PFSK-1 (cell line): Measurements from ENCODE around the gene PHACTR4.
A peak's percentile ranks its signal among the peaks of the same experiment; 100 is the strongest.

Source experiments
- FOXP2 ChIP-seq: optimal IDR thresholded peaks from 2 replicates; pipeline ENCODE3; 2011; ENCODE audit warnings: borderline replicate concordance, control low read depth, inconsistent platforms; ENCODE audit not compliant: insufficient read depth; ENCODE audit errors: extremely low read length, extremely low read depth
- POLR2AphosphoS5 ChIP-seq: IDR thresholded peaks from 2 replicates; pipeline ENCODE4 v1.6.1; 2012; ENCODE audit warnings: low read depth, mild to moderate bottlenecking, control low read depth, low read length, moderate library complexity
- SIN3A ChIP-seq: IDR thresholded peaks from 2 replicates; pipeline ENCODE4 v1.6.1; 2012; ENCODE audit warnings: mild to moderate bottlenecking, low read length, moderate library complexity, borderline replicate concordance; ENCODE audit not compliant: insufficient read depth
- TAF1 ChIP-seq: IDR thresholded peaks from 2 replicates; pipeline ENCODE4 v1.6.1; 2012; ENCODE audit warnings: low read length, control low read depth, borderline replicate concordance; ENCODE audit not compliant: insufficient read depth
- TF ChIP-seq, protein P1 (sequence below), 2 experiments: IDR thresholded peaks; 2 replicates each; pipeline versions ENCODE4 v1.6.1 to v1.8.0; 2011 to 2012; ENCODE audit warnings: low read depth in 2 of 2, low read length in 2 of 2, control low read depth in 1 of 2, inconsistent platforms in 1 of 2, mild to moderate bottlenecking in 1 of 2, moderate library complexity in 1 of 2; ENCODE audit not compliant: insufficient read depth in 1 of 2

PHACTR4 gene

DNA sequence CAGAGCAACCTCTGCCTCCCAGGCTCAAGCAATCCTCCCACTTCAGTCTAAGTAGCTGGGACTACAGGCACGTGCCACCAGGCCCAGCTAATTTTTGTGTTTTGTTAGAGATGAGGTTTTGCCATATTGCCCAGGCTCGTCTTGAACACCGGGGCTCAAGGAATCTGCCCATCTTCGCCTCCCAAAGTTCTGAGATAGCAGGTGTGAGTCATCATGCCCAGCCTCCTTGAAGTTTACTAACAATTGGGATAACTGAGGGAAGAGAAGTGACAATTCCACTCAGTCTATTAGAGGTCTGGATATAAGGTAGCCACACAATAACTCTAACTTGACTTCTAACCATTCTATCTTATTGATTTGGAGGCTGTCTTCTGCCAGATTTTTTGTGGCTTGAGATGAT lies 130.0 kb downstream of the PHACTR4 start:
- TF ChIP-seq TAF1 (no peak), POLR2AphosphoS5 (no peak), FOXP2 (no peak), SIN3A (no peak)
- TF ChIP-seq, protein P1, sequence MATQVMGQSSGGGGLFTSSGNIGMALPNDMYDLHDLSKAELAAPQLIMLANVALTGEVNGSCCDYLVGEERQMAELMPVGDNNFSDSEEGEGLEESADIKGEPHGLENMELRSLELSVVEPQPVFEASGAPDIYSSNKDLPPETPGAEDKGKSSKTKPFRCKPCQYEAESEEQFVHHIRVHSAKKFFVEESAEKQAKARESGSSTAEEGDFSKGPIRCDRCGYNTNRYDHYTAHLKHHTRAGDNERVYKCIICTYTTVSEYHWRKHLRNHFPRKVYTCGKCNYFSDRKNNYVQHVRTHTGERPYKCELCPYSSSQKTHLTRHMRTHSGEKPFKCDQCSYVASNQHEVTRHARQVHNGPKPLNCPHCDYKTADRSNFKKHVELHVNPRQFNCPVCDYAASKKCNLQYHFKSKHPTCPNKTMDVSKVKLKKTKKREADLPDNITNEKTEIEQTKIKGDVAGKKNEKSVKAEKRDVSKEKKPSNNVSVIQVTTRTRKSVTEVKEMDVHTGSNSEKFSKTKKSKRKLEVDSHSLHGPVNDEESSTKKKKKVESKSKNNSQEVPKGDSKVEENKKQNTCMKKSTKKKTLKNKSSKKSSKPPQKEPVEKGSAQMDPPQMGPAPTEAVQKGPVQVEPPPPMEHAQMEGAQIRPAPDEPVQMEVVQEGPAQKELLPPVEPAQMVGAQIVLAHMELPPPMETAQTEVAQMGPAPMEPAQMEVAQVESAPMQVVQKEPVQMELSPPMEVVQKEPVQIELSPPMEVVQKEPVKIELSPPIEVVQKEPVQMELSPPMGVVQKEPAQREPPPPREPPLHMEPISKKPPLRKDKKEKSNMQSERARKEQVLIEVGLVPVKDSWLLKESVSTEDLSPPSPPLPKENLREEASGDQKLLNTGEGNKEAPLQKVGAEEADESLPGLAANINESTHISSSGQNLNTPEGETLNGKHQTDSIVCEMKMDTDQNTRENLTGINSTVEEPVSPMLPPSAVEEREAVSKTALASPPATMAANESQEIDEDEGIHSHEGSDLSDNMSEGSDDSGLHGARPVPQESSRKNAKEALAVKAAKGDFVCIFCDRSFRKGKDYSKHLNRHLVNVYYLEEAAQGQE (IDR thresholded peaks at IDR 0.05; ENCODE audit: insufficient read depth in 1 of 2, low read depth in 2 of 2, low read length in 2 of 2) = no peak

DNA sequence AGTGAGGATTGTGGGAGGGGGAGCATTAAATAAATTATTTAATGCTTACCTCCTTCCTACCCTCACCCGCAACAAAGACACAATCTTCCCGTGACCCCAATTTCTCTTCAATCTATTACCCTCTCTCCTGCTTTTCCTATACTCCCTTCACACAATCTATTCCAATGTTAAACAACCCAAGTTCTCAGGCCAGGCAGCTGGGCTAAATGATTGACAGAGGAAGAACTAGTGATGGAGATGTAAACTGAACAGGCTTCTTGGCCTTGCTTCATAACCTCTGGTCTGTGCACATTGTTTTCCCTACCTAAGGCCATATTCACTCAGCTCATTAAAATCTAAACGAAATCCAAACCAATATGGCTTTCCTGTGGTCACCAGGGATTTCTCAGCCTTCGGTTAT lies 132.4 kb downstream of the PHACTR4 start:
- TF ChIP-seq SIN3A = no peak
- no peak for TF ChIP-seq FOXP2
- TF ChIP-seq, protein P1 (IDR thresholded peaks at IDR 0.05; ENCODE audit: insufficient read depth in 1 of 2, low read depth in 2 of 2, low read length in 2 of 2) = no peak
- TF ChIP-seq TAF1 = no peak
- TF ChIP-seq POLR2AphosphoS5 = no peak

DNA sequence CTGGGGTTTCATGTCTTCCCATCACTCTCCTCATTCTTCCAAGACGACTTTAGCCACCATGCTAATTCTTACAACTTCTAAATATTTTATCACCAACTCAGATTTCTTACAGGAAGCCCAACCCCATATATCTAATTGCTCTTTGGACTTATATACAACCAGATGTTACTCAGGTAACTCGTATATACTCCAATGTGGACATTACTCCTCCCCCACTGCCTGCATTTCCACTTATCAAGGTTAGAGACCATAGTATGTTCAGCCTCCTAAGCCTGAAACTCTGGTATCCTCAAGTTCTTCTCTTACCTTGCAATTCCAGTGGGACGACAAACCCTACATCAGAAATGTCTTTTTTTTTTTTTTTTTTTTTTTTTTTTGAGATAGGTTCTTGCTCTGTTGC lies 133.6 kb downstream of the PHACTR4 start:
- TF ChIP-seq TAF1 (no peak), FOXP2 (no peak), SIN3A (no peak), POLR2AphosphoS5 (no peak)
- TF ChIP-seq, protein P1 (IDR thresholded peaks at IDR 0.05; ENCODE audit: insufficient read depth in 1 of 2, low read depth in 2 of 2, low read length in 2 of 2) = no peak

DNA sequence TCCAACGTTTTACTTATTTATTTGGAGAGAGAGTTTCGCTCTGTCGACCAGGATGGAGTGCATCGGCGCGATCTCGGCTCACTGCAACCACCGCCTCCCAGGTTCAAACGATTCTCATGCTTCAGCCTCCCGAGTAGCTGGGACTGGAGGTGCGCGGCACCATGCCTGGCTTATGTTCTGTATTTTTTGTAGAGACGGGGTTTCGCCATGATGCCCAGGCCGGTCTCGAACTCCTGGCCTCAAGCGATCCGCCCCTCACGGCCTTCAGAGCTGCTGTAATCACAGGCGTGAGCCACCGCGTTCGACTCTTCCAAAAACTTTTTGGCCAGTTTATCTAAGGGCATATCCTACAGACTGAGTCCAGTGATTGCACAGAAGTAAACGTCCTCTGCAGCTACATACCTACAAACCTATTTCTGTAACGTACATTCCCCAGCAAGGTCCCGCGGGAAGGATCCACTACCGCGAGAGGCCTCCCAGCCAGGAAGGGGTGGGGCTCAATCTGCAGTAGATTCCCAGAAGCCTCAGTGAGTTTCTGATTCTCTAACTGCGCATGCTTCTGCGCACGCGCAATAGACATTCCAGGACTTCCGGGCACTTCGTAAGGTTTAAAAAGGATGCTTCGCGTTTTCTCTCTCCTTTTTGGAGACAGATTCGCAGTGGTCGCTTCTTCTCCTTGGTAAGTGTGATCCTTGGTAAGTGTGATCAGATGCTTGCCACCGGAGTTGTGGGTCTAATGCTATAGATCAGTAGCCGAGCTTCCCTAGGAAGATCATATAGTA lies 136.1 kb downstream of the PHACTR4 start, which contains the start of gene RCC1:
TSS of gene RCC1 (plus strand) at position 638 of the 782 bp plus-strand sequence. CDS start 23,824 bp downstream, outside the sequence.
- TF ChIP-seq POLR2AphosphoS5 (peak; percentile 100), TAF1 (peak; percentile 100), SIN3A (peak; percentile 71; the same call in 1 of the 2 replicates), FOXP2 (no peak)
- TF ChIP-seq, protein P1 (IDR thresholded peaks at IDR 0.05; ENCODE audit: insufficient read depth in 1 of 2, low read depth in 2 of 2, low read length in 2 of 2) = peak; percentile 19 to 72; a peak in 3 of 4 replicates
